H9 (cell line): ENCODE measurements around the gene ROBO1. TPM values are rescaled to one million over a fixed set of nuclear protein-coding genes. Genes with fewer than 3 reads are reported as not detected.

Experiments
- DNase-seq: peaks from one replicate; pipeline ENCODE4 v3.0.0-alpha.2; 2017
- H2AFZ ChIP-seq: one replicate; pipeline ENCODE4 v1.6.1; 2013; ENCODE audit warnings: mild to moderate bottlenecking, low read length, control low read depth, moderate library complexity
- H2AK5ac ChIP-seq: 2 replicates; pipeline ENCODE4 v1.6.1; 2013; ENCODE audit warnings: low read length, control low read depth, mixed read lengths; ENCODE audit not compliant: insufficient read length
- H2BK120ac ChIP-seq: one replicate; pipeline ENCODE4 v1.6.1; 2013; ENCODE audit warnings: low read depth, mild to moderate bottlenecking, low read length, control low read depth, inconsistent platforms; ENCODE audit not compliant: poor library complexity, severe bottlenecking
- H2BK12ac ChIP-seq: 2 replicates; pipeline ENCODE4 v1.6.1; 2013; ENCODE audit warnings: low read length, control low read depth, mixed read lengths, low read depth; ENCODE audit not compliant: insufficient read length
- H2BK15ac ChIP-seq: 2 replicates; pipeline ENCODE4 v1.6.1; 2013; ENCODE audit warnings: low read depth, low read length, control low read depth
- H2BK20ac ChIP-seq: one replicate; pipeline ENCODE4 v1.6.1; 2013; ENCODE audit warnings: low read depth, mild to moderate bottlenecking, low read length, control low read depth, inconsistent platforms; ENCODE audit not compliant: poor library complexity, severe bottlenecking
- H2BK5ac ChIP-seq: 2 replicates; pipeline ENCODE4 v1.6.1; 2013; ENCODE audit warnings: low read length, control low read depth, mixed read lengths; ENCODE audit not compliant: insufficient read length
- H3K14ac ChIP-seq: 2 replicates; pipeline ENCODE4 v1.6.1; 2013; ENCODE audit warnings: low read length, control low read depth; ENCODE audit not compliant: insufficient read depth
- H3K18ac ChIP-seq: 2 replicates; pipeline ENCODE4 v1.6.1; 2013; ENCODE audit warnings: low read depth, mild to moderate bottlenecking, mixed read lengths, low read length, control low read depth; ENCODE audit not compliant: insufficient read length
- H3K23ac ChIP-seq: 2 replicates; pipeline ENCODE4 v1.6.1; 2013; ENCODE audit warnings: low read length, control low read depth, mixed read lengths, low read depth; ENCODE audit not compliant: insufficient read length
- H3K23me2 ChIP-seq: 2 replicates; pipeline ENCODE4 v1.6.1; 2013; ENCODE audit warnings: low read depth, mild to moderate bottlenecking, mixed read lengths, low read length, control low read depth; ENCODE audit not compliant: insufficient read length, poor library complexity, severe bottlenecking
- H3K27ac ChIP-seq: 2 replicates; pipeline ENCODE4 v1.5.1; 2013; ENCODE audit warnings: low read length, control low read depth, mixed read lengths, low read depth; ENCODE audit not compliant: insufficient read length
- H3K27me3 ChIP-seq: 2 replicates; pipeline ENCODE4 v1.6.1; 2013; ENCODE audit warnings: low read length, control low read depth, inconsistent platforms; ENCODE audit not compliant: insufficient read depth
- H3K4ac ChIP-seq: 2 replicates; pipeline ENCODE4 v1.6.1; 2013; ENCODE audit warnings: low read depth, mild to moderate bottlenecking, control low read depth, inconsistent platforms, low read length, moderate library complexity
- H3K4me1 ChIP-seq: 2 replicates; pipeline ENCODE4 v1.6.1; 2013; ENCODE audit warnings: low read length, control low read depth, inconsistent platforms; ENCODE audit not compliant: insufficient read depth
- H3K4me2 ChIP-seq: 2 replicates; pipeline ENCODE4 v1.6.1; 2013; ENCODE audit warnings: low read length, control low read depth, mixed read lengths; ENCODE audit not compliant: insufficient read length, insufficient read depth
- H3K56ac ChIP-seq: 2 replicates; pipeline ENCODE4 v1.6.1; 2013; ENCODE audit warnings: low read depth, mild to moderate bottlenecking, mixed read lengths, low read length, control low read depth; ENCODE audit not compliant: insufficient read length
- H3K79me1 ChIP-seq: 2 replicates; pipeline ENCODE4 v1.6.1; 2013; ENCODE audit warnings: low read depth, mild to moderate bottlenecking, moderate library complexity, low read length, control low read depth, inconsistent platforms; ENCODE audit not compliant: insufficient read depth, poor library complexity, severe bottlenecking
- H3K79me2 ChIP-seq: 2 replicates; pipeline ENCODE4 v1.6.1; 2013; ENCODE audit warnings: low read length, control low read depth, inconsistent platforms; ENCODE audit not compliant: insufficient read depth
- H3K9ac ChIP-seq: 2 replicates; pipeline ENCODE4 v1.6.1; 2013; ENCODE audit warnings: low read length, control low read depth, mixed read lengths; ENCODE audit not compliant: insufficient read length; ENCODE audit errors: extremely low read depth
- H3K9me3 ChIP-seq: one replicate; pipeline ENCODE4 v1.6.1; 2013; ENCODE audit warnings: low read depth, low read length, inconsistent platforms; ENCODE audit not compliant: control insufficient read depth
- H3T11ph ChIP-seq: one replicate; pipeline ENCODE4 v1.6.1; 2013; ENCODE audit warnings: mild to moderate bottlenecking, low read length, control low read depth, inconsistent platforms
- H4K20me1 ChIP-seq: one replicate; pipeline ENCODE4 v1.6.1; 2013; ENCODE audit not compliant: control insufficient read depth, insufficient read length, insufficient read depth
- H4K5ac ChIP-seq: 2 replicates; pipeline ENCODE4 v1.6.1; 2013; ENCODE audit warnings: low read depth, mild to moderate bottlenecking, mixed read lengths, low read length, control low read depth; ENCODE audit not compliant: insufficient read length
- H4K8ac ChIP-seq: replicated peaks from 2 replicates; pipeline ENCODE4 v1.6.1; 2013; ENCODE audit warnings: low read length, control low read depth, mixed read lengths, low read depth; ENCODE audit not compliant: insufficient read length
- H4K91ac ChIP-seq: 2 replicates; pipeline ENCODE4 v1.6.1; 2013; ENCODE audit warnings: low read depth, mild to moderate bottlenecking, moderate library complexity, mixed read lengths, low read length, control low read depth; ENCODE audit not compliant: insufficient read length
- H3K27ac Mint-ChIP-seq, 3 experiments: 2 replicates in 2 of 3; 3 replicates in 1 of 3; pipeline ENCODE4 v1.8.0; 2020 to 2021; ENCODE audit warnings: mixed read lengths in 3 of 3, mild to moderate bottlenecking in 1 of 3, moderate library complexity in 1 of 3
- H3K27me3 Mint-ChIP-seq: 2 replicates; pipeline ENCODE4 v1.8.0; 2021; ENCODE audit warnings: low read depth, mild to moderate bottlenecking, moderate library complexity, mixed read lengths
- H3K36me3 Mint-ChIP-seq, 3 experiments: 2 replicates in 2 of 3; 3 replicates in 1 of 3; pipeline ENCODE4 v1.8.0; 2020 to 2021; ENCODE audit warnings: low read depth in 3 of 3, mixed read lengths in 3 of 3; ENCODE audit not compliant: insufficient read depth in 1 of 3
- H3K4me1 Mint-ChIP-seq, 2 experiments: 2 replicates each; pipeline ENCODE4 v1.8.0; 2020; ENCODE audit warnings: mixed read lengths in 2 of 2
- H3K4me3 Mint-ChIP-seq, 2 experiments: 2 replicates in 1 of 2; 3 replicates in 1 of 2; pipeline ENCODE4 v1.8.0; 2020 to 2021; ENCODE audit warnings: mild to moderate bottlenecking in 2 of 2, mixed read lengths in 2 of 2, moderate library complexity in 1 of 2
- H3K9me3 Mint-ChIP-seq, 2 experiments: 2 replicates in 1 of 2; 3 replicates in 1 of 2; pipeline ENCODE4 v1.8.0; 2020; ENCODE audit warnings: mild to moderate bottlenecking in 2 of 2, mixed read lengths in 2 of 2, moderate library complexity in 1 of 2
- WGBS: extraction: QIAGEN DNeasy Blood & Tissue Kit; methylation state at CpG from one replicate; pipeline ENCODE4 v1.1.7; 2013; ENCODE audit warnings: missing lambda C conversion rate, low lambda C conversion rate, mixed read lengths; ENCODE audit not compliant: insufficient read length; ENCODE audit errors: extremely low coverage; 5-methylcytosine and 5-hydroxymethylcytosine counted together
- total RNA-seq: library from RNA; stranded (reverse); gene quantifications from 2 replicates; pipeline ENCODE4 v1.2.1, GENCODE V29; 2021
- TF ChIP-seq, protein P1 (sequence below): fragments of 200-600 bp; sonication (generic); conservative IDR thresholded peaks from 3 replicates; pipeline ENCODE4 v1.8.0; 2021; ENCODE audit warnings: antibody characterized with exemption, mild to moderate bottlenecking

Gene ROBO1
- total RNA-seq, 1 experiment from 2014 or later = 62.7 TPM

DNA sequence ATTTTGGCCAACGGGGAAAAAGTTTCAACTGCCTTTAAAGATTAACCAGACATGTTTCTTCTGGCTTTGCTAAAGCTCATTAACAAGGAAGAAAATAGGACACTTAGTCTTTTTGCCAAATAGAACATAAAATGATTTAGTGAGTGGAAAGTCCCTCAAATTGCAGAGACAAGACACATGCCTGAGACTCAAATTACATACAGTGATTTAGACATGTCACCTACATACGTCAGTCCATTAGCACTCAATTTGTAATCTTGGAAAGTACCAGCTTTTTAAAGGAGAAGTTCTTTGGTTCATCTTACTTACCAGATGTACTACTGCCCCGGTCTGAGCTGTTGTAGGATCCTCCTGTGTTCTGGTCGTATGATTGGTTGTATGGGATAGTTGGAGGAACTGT is 1134.2 kb downstream of the ROBO1 start:
- Histone ChIP-seq H3K23ac (no peak overlapping the region), H3K79me2 (no peaks in the 10 kb centered on the region), H3K4ac (no peak overlapping the region), H3K9me3 (no peaks in the 10 kb centered on the region), H2AFZ (no peak overlapping the region), H2BK12ac (no peak overlapping the region), H2AK5ac (no peak overlapping the region), H3T11ph (no peak overlapping the region), H4K91ac (no peak overlapping the region), H3K9ac (no peak overlapping the region), H4K5ac (no peak overlapping the region), H2BK5ac (no peak overlapping the region), H3K18ac (no peak overlapping the region), H3K23me2 (no peaks in the 10 kb centered on the region), H3K4me2 (no peak overlapping the region), H3K27me3 (no peaks in the 10 kb centered on the region), H3K4me1 (no peaks in the 10 kb centered on the region), H3K79me1 (no peaks in the 10 kb centered on the region), H2BK20ac (no peak overlapping the region), H4K8ac (no peak overlapping the region), H3K14ac (no peak overlapping the region), H3K27ac (no peak overlapping the region), H2BK120ac (no peak overlapping the region), H4K20me1 (no peaks in the 10 kb centered on the region), H3K56ac (no peak overlapping the region), H2BK15ac (no peak overlapping the region)
- H3K9me3 Mint-ChIP-seq = no peaks in the 10 kb centered on the region
- H3K4me3 Mint-ChIP-seq = no peak overlapping the region
- peak overlapping the region in 1 of 3 experiments; percentile 80; a peak in 2 of 7 replicates for H3K27ac Mint-ChIP-seq
- no CpG with 5 or more reads among the region's 4 CpGs for WGBS
- H3K27me3 Mint-ChIP-seq = no peaks in the 10 kb centered on the region
- peaks cover 5 to 16% (median 16%) of the 10 kb centered on the region in 3 experiments; a peak in 6 of 7 replicates for H3K36me3 Mint-ChIP-seq
- TF ChIP-seq, protein P1, sequence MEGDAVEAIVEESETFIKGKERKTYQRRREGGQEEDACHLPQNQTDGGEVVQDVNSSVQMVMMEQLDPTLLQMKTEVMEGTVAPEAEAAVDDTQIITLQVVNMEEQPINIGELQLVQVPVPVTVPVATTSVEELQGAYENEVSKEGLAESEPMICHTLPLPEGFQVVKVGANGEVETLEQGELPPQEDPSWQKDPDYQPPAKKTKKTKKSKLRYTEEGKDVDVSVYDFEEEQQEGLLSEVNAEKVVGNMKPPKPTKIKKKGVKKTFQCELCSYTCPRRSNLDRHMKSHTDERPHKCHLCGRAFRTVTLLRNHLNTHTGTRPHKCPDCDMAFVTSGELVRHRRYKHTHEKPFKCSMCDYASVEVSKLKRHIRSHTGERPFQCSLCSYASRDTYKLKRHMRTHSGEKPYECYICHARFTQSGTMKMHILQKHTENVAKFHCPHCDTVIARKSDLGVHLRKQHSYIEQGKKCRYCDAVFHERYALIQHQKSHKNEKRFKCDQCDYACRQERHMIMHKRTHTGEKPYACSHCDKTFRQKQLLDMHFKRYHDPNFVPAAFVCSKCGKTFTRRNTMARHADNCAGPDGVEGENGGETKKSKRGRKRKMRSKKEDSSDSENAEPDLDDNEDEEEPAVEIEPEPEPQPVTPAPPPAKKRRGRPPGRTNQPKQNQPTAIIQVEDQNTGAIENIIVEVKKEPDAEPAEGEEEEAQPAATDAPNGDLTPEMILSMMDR = no peak
- no peak for DNase-seq
- H3K4me1 Mint-ChIP-seq = no peaks in the 10 kb centered on the region; a peak in 2 of 4 replicates
